Measurements from ENCODE around the gene RASSF3.

The RASSF3 gene

GRCh38 chr12:64674367-64674922 is 64.2 kb downstream of the RASSF3 start:
- no peak for TF ChIP-seq ZNF565 (CRISPR knock-in tag; conservative IDR thresholded peaks at IDR 0.05; ENCODE audit: low read depth)
- no peak for TF ChIP-seq TOX (CRISPR knock-in tag; IDR thresholded peaks at IDR 0.05; ENCODE audit: borderline replicate concordance)
- TF ChIP-seq TSHZ2 (CRISPR knock-in tag; IDR thresholded peaks at IDR 0.05): no peak
- TF ChIP-seq ZNF70 (CRISPR knock-in tag; IDR thresholded peaks at IDR 0.05): no peak
- TF ChIP-seq ESRRG (CRISPR knock-in tag; IDR thresholded peaks at IDR 0.05): no peak
- no peak for TF ChIP-seq ZFP3 (CRISPR knock-in tag; IDR thresholded peaks at IDR 0.05)
- TF ChIP-seq OSR1 (CRISPR knock-in tag; IDR thresholded peaks at IDR 0.05): no peak
- no peak for TF ChIP-seq ZNF8 (CRISPR knock-in tag; IDR thresholded peaks at IDR 0.05)
- TF ChIP-seq CSRNP3 (CRISPR knock-in tag; IDR thresholded peaks at IDR 0.05): no peak
- no peak for TF ChIP-seq TCF4 (CRISPR knock-in tag; IDR thresholded peaks at IDR 0.05; ENCODE audit: borderline replicate concordance)
- no peak for TF ChIP-seq RARB (CRISPR knock-in tag; IDR thresholded peaks at IDR 0.05)
- no peak for TF ChIP-seq GLIS3 (CRISPR knock-in tag; IDR thresholded peaks at IDR 0.05)
- TF ChIP-seq PATZ1 (CRISPR knock-in tag; IDR thresholded peaks at IDR 0.05; ENCODE audit: borderline replicate concordance): no peak
- no peak for TF ChIP-seq ZFP30 (CRISPR knock-in tag; IDR thresholded peaks at IDR 0.05)
- TF ChIP-seq ARNTL (CRISPR knock-in tag; IDR thresholded peaks at IDR 0.05; ENCODE audit: borderline replicate concordance, low read depth): no peak
- no peak for TF ChIP-seq SNAI2 (CRISPR knock-in tag; IDR thresholded peaks at IDR 0.05)
- TF ChIP-seq PPARA (CRISPR knock-in tag; IDR thresholded peaks at IDR 0.05; ENCODE audit: borderline replicate concordance): no peak
- no peak for TF ChIP-seq CSDC2 (CRISPR knock-in tag; IDR thresholded peaks at IDR 0.05)
- no peak for ATAC-seq

- ATAC-seq: peak; percentile 25
- no peak for TF ChIP-seq PATZ1 (CRISPR knock-in tag; IDR thresholded peaks at IDR 0.05; ENCODE audit: borderline replicate concordance)
- 0 out of 2 replicates have a peak, but pooled peaks have one; percentile 17 for TF ChIP-seq ISL1 (CRISPR knock-in tag; IDR thresholded peaks at IDR 0.05)
Observed at GRCh38 chr12:64675795-64676194, 65.5 kb downstream of the RASSF3 start.

- no peak for ATAC-seq
- TF ChIP-seq CSDC2 (CRISPR knock-in tag; IDR thresholded peaks at IDR 0.05) (no peak), ISL1 (CRISPR knock-in tag; IDR thresholded peaks at IDR 0.05) (no peak), ZC3H10 (CRISPR knock-in tag; IDR thresholded peaks at IDR 0.05) (no peak), ZNF70 (CRISPR knock-in tag; IDR thresholded peaks at IDR 0.05) (no peak), ESRRG (CRISPR knock-in tag; IDR thresholded peaks at IDR 0.05) (no peak), BACH2 (CRISPR knock-in tag; IDR thresholded peaks at IDR 0.05; ENCODE audit: borderline replicate concordance) (no peak), ZFP30 (CRISPR knock-in tag; IDR thresholded peaks at IDR 0.05) (no peak), CREB5 (CRISPR knock-in tag; IDR thresholded peaks at IDR 0.05; ENCODE audit: low read depth) (no peak), OSR1 (CRISPR knock-in tag; IDR thresholded peaks at IDR 0.05) (no peak), PPARA (CRISPR knock-in tag; IDR thresholded peaks at IDR 0.05; ENCODE audit: borderline replicate concordance) (no peak), ZNF565 (CRISPR knock-in tag; conservative IDR thresholded peaks at IDR 0.05; ENCODE audit: low read depth) (no peak), ARNTL (CRISPR knock-in tag; IDR thresholded peaks at IDR 0.05; ENCODE audit: borderline replicate concordance, low read depth) (no peak)
Observed at GRCh38 chr12:64678248-64678647, 68.0 kb downstream of the RASSF3 start.

Data from SK-N-SH treated with all-trans-retinoic acid at 6 μM for 48 hours (cell line).